GM19328 (cell line): ENCODE measurements around the gene MED19.
"Not testable (repeated sequence)": the region's sequence is repeated elsewhere in the genome, so short reads cannot be mapped to it uniquely, and the experiment has no call there.

Experiments
- ATAC-seq: cut with Tn5 transposase; IDR thresholded peaks from one replicate; pipeline ENCODE4 v1.9.1; 2021; ENCODE audit warnings: mild to moderate bottlenecking, moderate library complexity; ENCODE audit not compliant: unreplicated experiment

Gene MED19

GRCh38 chr11:57705432-57705831, 6.6 kb downstream of the MED19 start:
- not testable (repeated sequence) for ATAC-seq

- no peak for ATAC-seq
These were observed 7.1 kb downstream of the MED19 start for GRCh38 chr11:57704932-57705331.

- no peak for ATAC-seq
These were observed 8.7 kb downstream of the MED19 start for GRCh38 chr11:57703341-57703740.

GRCh38 chr11:57700425-57700824, 11.6 kb downstream of the MED19 start:
- ATAC-seq: no peak

GRCh38 chr11:57699813-57700212, 12.2 kb downstream of the MED19 start:
- no peak for ATAC-seq

GRCh38 chr11:57698843-57699365, 13.1 kb downstream of the MED19 start:
- no peak for ATAC-seq

GRCh38 chr11:57690474-57690873, 21.5 kb downstream of the MED19 start:
- ATAC-seq: not testable (repeated sequence)

- no peak for ATAC-seq
These were observed 30.8 kb downstream of the MED19 start for GRCh38 chr11:57681168-57681567.

- no peak for ATAC-seq
These were observed 31.5 kb downstream of the MED19 start for GRCh38 chr11:57680552-57680874.

GRCh38 chr11:57679396-57679795, 32.6 kb downstream of the MED19 start:
- ATAC-seq: no peak

- ATAC-seq: no peak
These were observed 36.7 kb downstream of the MED19 start for GRCh38 chr11:57675176-57675941.

- ATAC-seq: no peak
These were observed 37.8 kb downstream of the MED19 start for GRCh38 chr11:57674251-57674650.

- ATAC-seq: peak; percentile 1
These were observed 43.6 kb downstream of the MED19 start for GRCh38 chr11:57668434-57668782.

GRCh38 chr11:57667736-57668433, 44.1 kb downstream of the MED19 start, which contains the start of gene ZDHHC5:
ZDHHC5 (plus strand) TSS chr11:57668114; CDS start chr11:57673091, 4,977 bp downstream.
- ATAC-seq: peak; percentile 82

- peak; percentile 59 for ATAC-seq
These were observed 44.8 kb downstream of the MED19 start for GRCh38 chr11:57667117-57667735.

- no peak for ATAC-seq
These were observed 48.0 kb downstream of the MED19 start for GRCh38 chr11:57663975-57664374.

GRCh38 chr11:57662893-57663292, 49.1 kb downstream of the MED19 start:
- ATAC-seq: no peak

- ATAC-seq: no peak
These were observed 52.3 kb downstream of the MED19 start for GRCh38 chr11:57659669-57660068.

- no peak for ATAC-seq
These were observed 54.0 kb downstream of the MED19 start for GRCh38 chr11:57658023-57658361.

GRCh38 chr11:57657194-57658022, 54.6 kb downstream of the MED19 start, which contains the start of gene CLP1:
CLP1 (plus strand) TSS chr11:57657762; CDS start chr11:57659477, 1,715 bp downstream.
- peak; percentile 99 for ATAC-seq

GRCh38 chr11:57656885-57657193, 55.2 kb downstream of the MED19 start:
- no peak for ATAC-seq
